Pons (tissue), 1 donor: ENCODE measurements around the gene UBAC1.

Experiments
- DNase-seq: peaks from one replicate; pipeline ENCODE4 v3.0.0-alpha.2; 2016; ENCODE audit warnings: low spot score

Gene UBAC1

GRCh38 chr9:135939351-135940265, 21.6 kb downstream of the UBAC1 start:
- no peak for DNase-seq

- no peak for DNase-seq
Measured at GRCh38 chr9:135937521-135938489, 23.4 kb downstream of the UBAC1 start.

GRCh38 chr9:135933114-135933513, 28.1 kb downstream of the UBAC1 start:
- DNase-seq, result no peak

- no peak for DNase-seq
Measured at GRCh38 chr9:135932656-135933055, 28.5 kb downstream of the UBAC1 start.

- no peak for DNase-seq
Measured at GRCh38 chr9:135931349-135931820, 29.8 kb downstream of the UBAC1 start.

GRCh38 chr9:135930446-135931345, 30.5 kb downstream of the UBAC1 start:
- DNase-seq, result no peak

GRCh38 chr9:135929656-135930445, 31.3 kb downstream of the UBAC1 start:
- DNase-seq, result no peak

GRCh38 chr9:135928731-135929655, 32.2 kb downstream of the UBAC1 start:
- no peak for DNase-seq

- no peak for DNase-seq
Measured at GRCh38 chr9:135928074-135928730, 33.0 kb downstream of the UBAC1 start.

GRCh38 chr9:135927195-135928013, 33.8 kb downstream of the UBAC1 start:
- no peak for DNase-seq

GRCh38 chr9:135926402-135927194, 34.6 kb downstream of the UBAC1 start:
- no peak for DNase-seq

- DNase-seq, result no peak
Measured at GRCh38 chr9:135925496-135926133, 35.6 kb downstream of the UBAC1 start.

GRCh38 chr9:135924628-135925338, 36.4 kb downstream of the UBAC1 start:
- no peak for DNase-seq

- no peak for DNase-seq
Measured at GRCh38 chr9:135923508-135923907, 37.7 kb downstream of the UBAC1 start.

- DNase-seq, result no peak
Measured at GRCh38 chr9:135921749-135922310, 39.3 kb downstream of the UBAC1 start.
